GM12892 (cell line): Measurements from ENCODE around the gene PTEN.

Experiments used
- POLR2A ChIP-seq: IDR thresholded peaks from 2 replicates; pipeline ENCODE4 v1.6.1; 2011; ENCODE audit warnings: low read depth, low read length, control low read depth
- POLR2AphosphoS5 ChIP-seq: IDR thresholded peaks from 2 replicates; pipeline ENCODE4 v1.6.1; 2011; ENCODE audit warnings: low read depth, low read length, control low read depth

GRCh38 chr10:87930141-87930540, 66.7 kb downstream of the PTEN start:
- no peak for TF ChIP-seq POLR2AphosphoS5
- TF ChIP-seq POLR2A, result no peak
